ENCODE results near the gene NEDD4L. TPM values are rescaled to one million over a fixed set of nuclear protein-coding genes. Genes with fewer than 3 reads are reported as not detected.

The NEDD4L gene
- total RNA-seq, 1 experiment from 2014 or later = 39.1 TPM

- DNase-seq (ENCODE audit: low read depth) = no peak
- in situ Hi-C loops (cut with HindIII; ENCODE audit: low pct_unique_long_range_greater_than_20kb, low sequenced_read_pairs) = no loop called here
Measured at GRCh38 chr18:58205443-58206160, 161.6 kb downstream of the NEDD4L start.

GRCh38 chr18:58207520-58208152, 163.6 kb downstream of the NEDD4L start:
- DNase-seq (ENCODE audit: low read depth) = no peak
- in situ Hi-C loops (cut with HindIII; ENCODE audit: low pct_unique_long_range_greater_than_20kb, low sequenced_read_pairs) = no loop called here

GRCh38 chr18:58208207-58208932, 164.3 kb downstream of the NEDD4L start:
- in situ Hi-C loops (cut with HindIII; ENCODE audit: low pct_unique_long_range_greater_than_20kb, low sequenced_read_pairs) = no loop called here
- DNase-seq (ENCODE audit: low read depth) = peak; percentile 35

GRCh38 chr18:58209326-58209725, 165.3 kb downstream of the NEDD4L start:
- in situ Hi-C loops (cut with HindIII; ENCODE audit: low pct_unique_long_range_greater_than_20kb, low sequenced_read_pairs) = no loop called here
- DNase-seq (ENCODE audit: low read depth) = peak; percentile 22

GRCh38 chr18:58211510-58211909, 167.5 kb downstream of the NEDD4L start:
- in situ Hi-C loops (cut with HindIII; ENCODE audit: low pct_unique_long_range_greater_than_20kb, low sequenced_read_pairs) = no loop called here
- DNase-seq (ENCODE audit: low read depth) = no peak

- in situ Hi-C loops (cut with HindIII; ENCODE audit: low pct_unique_long_range_greater_than_20kb, low sequenced_read_pairs) = no loop called here
Measured at GRCh38 chr18:58212274-58212673, 168.2 kb downstream of the NEDD4L start.

GRCh38 chr18:58213440-58213839, 169.4 kb downstream of the NEDD4L start:
- no peak for DNase-seq (ENCODE audit: low read depth)
- in situ Hi-C loops (cut with HindIII; ENCODE audit: low pct_unique_long_range_greater_than_20kb, low sequenced_read_pairs) = no loop called here

More at GRCh38 chr18:58212274-58212673, 168.2 kb downstream of the NEDD4L start:
- no peak for DNase-seq (ENCODE audit: low read depth)

GRCh38 chr18:58215011-58215410, 171.0 kb downstream of the NEDD4L start:
- DNase-seq (ENCODE audit: low read depth) = no peak
- in situ Hi-C loops (cut with HindIII; ENCODE audit: low pct_unique_long_range_greater_than_20kb, low sequenced_read_pairs) = no loop called here

- in situ Hi-C loops (cut with HindIII; ENCODE audit: low pct_unique_long_range_greater_than_20kb, low sequenced_read_pairs) = no loop called here
- DNase-seq (ENCODE audit: low read depth) = no peak
Measured at GRCh38 chr18:58216071-58216481, 172.1 kb downstream of the NEDD4L start.

GRCh38 chr18:58217052-58217451, 173.0 kb downstream of the NEDD4L start:
- in situ Hi-C loops (cut with HindIII; ENCODE audit: low pct_unique_long_range_greater_than_20kb, low sequenced_read_pairs) = no loop called here
- no peak for DNase-seq (ENCODE audit: low read depth)

- no peak for DNase-seq (ENCODE audit: low read depth)
Measured at GRCh38 chr18:58218117-58218516, 174.1 kb downstream of the NEDD4L start.

GRCh38 chr18:58221060-58221725, 177.2 kb downstream of the NEDD4L start:
- in situ Hi-C loops (cut with HindIII; ENCODE audit: low pct_unique_long_range_greater_than_20kb, low sequenced_read_pairs) = no loop called here
- DNase-seq (ENCODE audit: low read depth) = peak; percentile 74

More at GRCh38 chr18:58218117-58218516, 174.1 kb downstream of the NEDD4L start:
- in situ Hi-C loops (cut with HindIII; ENCODE audit: low pct_unique_long_range_greater_than_20kb, low sequenced_read_pairs) = no loop called here

GRCh38 chr18:58222432-58223125, 178.6 kb downstream of the NEDD4L start:
- in situ Hi-C loops (cut with HindIII; ENCODE audit: low pct_unique_long_range_greater_than_20kb, low sequenced_read_pairs) = no loop called here
- no peak for DNase-seq (ENCODE audit: low read depth)

GRCh38 chr18:58223717-58224424, 179.8 kb downstream of the NEDD4L start:
- in situ Hi-C loops (cut with HindIII; ENCODE audit: low pct_unique_long_range_greater_than_20kb, low sequenced_read_pairs) = no loop called here

GRCh38 chr18:58224425-58224750, 180.4 kb downstream of the NEDD4L start:
- DNase-seq (ENCODE audit: low read depth) = no peak
- in situ Hi-C loops (cut with HindIII; ENCODE audit: low pct_unique_long_range_greater_than_20kb, low sequenced_read_pairs) = no loop called here

More at GRCh38 chr18:58223717-58224424, 179.8 kb downstream of the NEDD4L start:
- peak; percentile 88 for DNase-seq (ENCODE audit: low read depth)

GRCh38 chr18:58225101-58225500, 181.1 kb downstream of the NEDD4L start:
- no peak for DNase-seq (ENCODE audit: low read depth)
- in situ Hi-C loops (cut with HindIII; ENCODE audit: low pct_unique_long_range_greater_than_20kb, low sequenced_read_pairs) = no loop called here

- in situ Hi-C loops (cut with HindIII; ENCODE audit: low pct_unique_long_range_greater_than_20kb, low sequenced_read_pairs) = no loop called here
- DNase-seq (ENCODE audit: low read depth) = no peak
Measured at GRCh38 chr18:58226429-58226828, 182.4 kb downstream of the NEDD4L start.

All from Caki2 (cell line).